Stimulated activated CD4-positive, alpha-beta T cell treated with anti-CD3 and anti-CD28 coated beads, Interleukin-15, amount 100 ng/mL, for 1 hour (primary cell): ENCODE measurements around the gene BAIAP2L2.
"Not testable (repeated sequence)": the region's sequence is repeated elsewhere in the genome, so short reads cannot be mapped to it uniquely, and the experiment has no call there.

ENCODE experiments used
- DNase-seq, 2 donors: peaks; one replicate each; pipeline ENCODE4 v3.0.0-alpha.2; 2020; ENCODE audit warnings: low read depth in 1 of 2, low spot score in 1 of 2

The BAIAP2L2 gene

GRCh38 chr22:38129021-38129420 lies 18.5 kb upstream of the BAIAP2L2 start:
- DNase-seq = no peak

- DNase-seq = no peak
Observed at GRCh38 chr22:38127869-38128268, 17.4 kb upstream of the BAIAP2L2 start.

- DNase-seq = no peak
Observed at GRCh38 chr22:38126928-38127668, 16.6 kb upstream of the BAIAP2L2 start.

GRCh38 chr22:38125751-38126201 lies 15.3 kb upstream of the BAIAP2L2 start:
- DNase-seq = no peak

GRCh38 chr22:38125038-38125610 lies 14.6 kb upstream of the BAIAP2L2 start:
- no peak for DNase-seq

GRCh38 chr22:38124236-38124974 lies 13.9 kb upstream of the BAIAP2L2 start:
- DNase-seq = no peak

- no peak for DNase-seq
Observed at GRCh38 chr22:38122616-38123015, 12.1 kb upstream of the BAIAP2L2 start.

- no peak for DNase-seq
Observed at GRCh38 chr22:38120359-38121110, 10.1 kb upstream of the BAIAP2L2 start.

GRCh38 chr22:38118747-38119146 lies 8.3 kb upstream of the BAIAP2L2 start:
- DNase-seq = not testable (repeated sequence)

- DNase-seq = no peak
Observed at GRCh38 chr22:38118182-38118581, 7.7 kb upstream of the BAIAP2L2 start.

- DNase-seq = not testable (repeated sequence)
Observed at GRCh38 chr22:38117556-38117955, 7.1 kb upstream of the BAIAP2L2 start.

- no peak for DNase-seq
Observed at GRCh38 chr22:38115423-38116205, 5.1 kb upstream of the BAIAP2L2 start.

- peak; percentile 45 to 71 for DNase-seq
Observed at GRCh38 chr22:38114484-38115398, 4.3 kb upstream of the BAIAP2L2 start.

GRCh38 chr22:38112381-38112780 lies 1.9 kb upstream of the BAIAP2L2 start:
- no peak for DNase-seq

GRCh38 chr22:38111925-38112355 lies 1.5 kb upstream of the BAIAP2L2 start:
- DNase-seq = no peak

GRCh38 chr22:38110863-38111852 lies 674 bp upstream of the BAIAP2L2 start:
- DNase-seq = no peak

GRCh38 chr22:38109371-38110001 lies 998 bp downstream of the BAIAP2L2 start:
- DNase-seq = no peak
